DOHH2 (cell line): ENCODE measurements around the gene RFC4.
A peak's percentile ranks its signal among the peaks of the same experiment; 100 is the strongest.

ENCODE experiments used
- H3F3A ChIP-seq: fragments of 200-600 bp; sonication (generic), shearing (Covaris generic); 2 replicates; pipeline ENCODE4 v1.6.0; 2016; ENCODE audit warnings: antibody characterized with exemption, mild to moderate bottlenecking; ENCODE audit not compliant: control insufficient read depth, insufficient read depth
- H3K27ac ChIP-seq: fragments of 200-600 bp; sonication (generic); 2 replicates; pipeline ENCODE4 v1.5.1; 2014; ENCODE audit warnings: low read depth, mild to moderate bottlenecking, low read length, moderate library complexity
- H3K27me3 ChIP-seq: fragments of 200-600 bp; sonication (generic); 2 replicates; pipeline ENCODE4 v1.6.1; 2014; ENCODE audit warnings: mild to moderate bottlenecking, low read length, mixed read lengths; ENCODE audit not compliant: control insufficient read depth
- H3K36me3 ChIP-seq: fragments of 200-600 bp; sonication (generic); 2 replicates; pipeline ENCODE4 v1.6.1; 2014; ENCODE audit warnings: mild to moderate bottlenecking, low read length, moderate library complexity, mixed read lengths; ENCODE audit not compliant: control insufficient read depth
- H3K4me1 ChIP-seq: fragments of 200-600 bp; sonication (generic); 2 replicates; pipeline ENCODE4 v1.6.1; 2014; ENCODE audit warnings: mild to moderate bottlenecking, low read length, mixed read lengths; ENCODE audit not compliant: control insufficient read depth
- H3K4me2 ChIP-seq: fragments of 200-600 bp; sonication (generic); 2 replicates; pipeline ENCODE4 v1.6.0; 2014; ENCODE audit warnings: mild to moderate bottlenecking, low read length, moderate library complexity
- H3K4me3 ChIP-seq: fragments of 200-600 bp; sonication (generic); 2 replicates; pipeline ENCODE4 v1.5.1; 2014; ENCODE audit warnings: mild to moderate bottlenecking, low read length, mixed read lengths
- H3K79me2 ChIP-seq: fragments of 200-600 bp; sonication (generic); 2 replicates; pipeline ENCODE4 v1.6.1; 2014; ENCODE audit warnings: mild to moderate bottlenecking, low read length, mixed read lengths; ENCODE audit not compliant: control insufficient read depth
- H3K9me2 ChIP-seq: fragments of 200-600 bp; sonication (generic); replicated peaks from 2 replicates; pipeline ENCODE4 v1.6.1; 2014; ENCODE audit warnings: mild to moderate bottlenecking, low read length, mixed read lengths; ENCODE audit not compliant: control insufficient read depth
- H3K9me3 ChIP-seq: fragments of 200-600 bp; sonication (generic); 2 replicates; pipeline ENCODE4 v1.6.1; 2014; ENCODE audit warnings: antibody characterized with exemption, low read length, mixed read lengths; ENCODE audit not compliant: control insufficient read depth, insufficient read depth
- H4K20me1 ChIP-seq: fragments of 200-600 bp; sonication (generic); 2 replicates; pipeline ENCODE4 v1.6.0; 2014; ENCODE audit warnings: low read depth, mild to moderate bottlenecking, antibody characterized with exemption, low read length, moderate library complexity; ENCODE audit not compliant: control insufficient read depth, insufficient read depth
- CTCF ChIP-seq: fragments of 200-600 bp; sonication (generic); IDR thresholded peaks from one replicate; pipeline ENCODE4 v1.5.1; 2014; ENCODE audit warnings: antibody characterized with exemption, mild to moderate bottlenecking, low read depth, low read length; ENCODE audit not compliant: poor library complexity, severe bottlenecking
- EZH2phosphoT487 ChIP-seq: fragments of 200-600 bp; sonication (generic); IDR thresholded peaks from 2 replicates; pipeline ENCODE4 v1.6.1; 2017; ENCODE audit warnings: borderline replicate concordance, mild to moderate bottlenecking, antibody characterized with exemption, low read length, moderate library complexity, mixed read lengths

RFC4 gene

DNA sequence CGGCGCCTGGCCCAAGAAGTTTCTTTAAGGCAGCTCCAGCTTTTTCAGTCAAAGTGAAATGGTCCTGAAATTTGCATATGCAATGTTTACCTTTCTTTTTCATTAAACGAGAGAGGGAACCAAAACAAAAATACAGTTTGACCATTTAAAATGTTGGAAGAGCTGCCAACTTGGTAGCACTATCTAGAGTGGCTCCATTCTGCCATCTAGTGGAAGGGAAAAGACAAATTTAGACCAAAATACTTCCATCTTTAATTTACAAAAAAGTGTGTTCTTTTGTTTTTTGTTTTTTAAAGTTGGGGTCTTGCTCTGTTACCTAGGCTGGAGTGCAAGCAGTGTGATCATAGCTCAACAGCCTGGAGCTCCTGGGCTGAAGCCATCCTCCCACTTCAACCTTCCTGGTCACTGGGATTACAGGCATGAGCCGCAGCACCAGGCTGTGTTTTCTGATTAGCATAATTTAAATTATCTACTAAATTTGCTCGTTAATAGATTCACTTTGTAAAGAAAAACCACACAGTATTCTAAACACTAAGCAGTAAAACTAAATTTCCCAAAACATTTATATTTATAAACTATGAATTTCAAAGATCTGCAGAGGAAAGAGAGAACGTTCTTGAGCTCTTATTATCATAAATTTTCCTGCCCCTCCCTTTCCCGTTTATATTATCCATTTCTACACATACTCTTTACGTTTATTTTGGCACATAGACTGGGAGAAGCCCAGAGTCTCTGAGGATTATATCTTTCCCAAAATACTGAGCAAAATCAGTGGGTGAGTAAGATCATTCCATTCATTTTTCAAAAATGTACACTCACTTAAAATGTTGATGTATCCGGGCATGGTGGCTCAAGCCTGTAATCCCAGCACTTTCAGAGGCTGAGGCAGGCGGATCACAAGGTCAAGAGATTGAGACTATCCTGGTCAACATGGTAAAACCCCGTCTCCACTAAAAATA is 15.4 kb upstream of the RFC4 start:
- Histone ChIP-seq H4K20me1 (no peaks in the 10 kb centered on the region), H3K4me2 (peak overlapping the region; percentile 41; the same call in 1 of the 2 replicates), H3K36me3 (no peaks in the 10 kb centered on the region), H3K4me1 (peaks cover 26% of the 10 kb centered on the region), H3K79me2 (peaks cover 9% of the 10 kb centered on the region), H3K27ac (no peak overlapping the region), H3F3A (peaks cover 9% of the 10 kb centered on the region; the same call in 1 of the 2 replicates), H3K4me3 (no peak overlapping the region), H3K9me2 (no peaks in the 10 kb centered on the region), H3K9me3 (no peaks in the 10 kb centered on the region), H3K27me3 (no peaks in the 10 kb centered on the region)
- TF ChIP-seq CTCF (peak; percentile 70), EZH2phosphoT487 (no peak)

DNA sequence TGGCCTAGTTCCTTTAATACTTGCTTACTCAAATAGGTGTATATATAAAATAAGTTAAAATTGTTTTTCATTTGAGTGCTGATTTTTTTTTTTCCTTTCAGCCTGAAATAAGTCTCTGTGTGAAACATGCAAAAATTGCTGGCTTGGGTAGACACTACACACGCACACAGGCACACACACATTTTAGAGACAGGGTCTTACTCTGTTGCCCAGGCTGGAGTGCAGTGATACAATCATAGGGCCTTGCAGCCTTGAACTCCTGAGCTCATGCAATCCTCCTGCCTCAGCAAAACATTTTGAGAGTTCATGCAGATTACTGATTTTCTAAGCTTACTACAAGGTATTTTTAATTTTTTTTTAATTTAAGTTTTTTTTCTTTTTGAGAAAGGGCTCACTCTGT is 12.7 kb upstream of the RFC4 start:
- Histone ChIP-seq H3K9me2 (no peaks in the 10 kb centered on the region), H3K4me3 (no peak overlapping the region), H3K79me2 (no peaks in the 10 kb centered on the region), H3F3A (peaks cover 6% of the 10 kb centered on the region; the same call in 1 of the 2 replicates), H3K36me3 (no peaks in the 10 kb centered on the region), H3K4me2 (no peak overlapping the region), H3K27ac (no peak overlapping the region), H3K9me3 (no peaks in the 10 kb centered on the region), H4K20me1 (no peaks in the 10 kb centered on the region), H3K27me3 (no peaks in the 10 kb centered on the region), H3K4me1 (peaks cover 7% of the 10 kb centered on the region)
- no peak for TF ChIP-seq CTCF

GRCh38 chr3:186818516-186818915 is 12.2 kb upstream of the RFC4 start:
- Histone ChIP-seq H3K4me2 (no peak overlapping the region), H3F3A (peaks cover 3% of the 10 kb centered on the region; the same call in 1 of the 2 replicates), H3K4me1 (peaks cover 7% of the 10 kb centered on the region), H3K9me3 (no peaks in the 10 kb centered on the region), H3K27me3 (no peaks in the 10 kb centered on the region), H3K27ac (no peak overlapping the region), H3K79me2 (no peaks in the 10 kb centered on the region), H3K4me3 (no peak overlapping the region), H3K9me2 (no peaks in the 10 kb centered on the region), H4K20me1 (no peaks in the 10 kb centered on the region), H3K36me3 (no peaks in the 10 kb centered on the region)
- TF ChIP-seq EZH2phosphoT487 (no peak), CTCF (no peak)
